TTC549 (cell line): Measurements from ENCODE around the gene TAOK2.
"Not testable (repeated sequence)": the region's sequence is repeated elsewhere in the genome, so short reads cannot be mapped to it uniquely, and the experiment has no call there.

ENCODE experiments used
- FAIRE-seq: peaks from 2 replicates; lab custom pipeline; 2012; peaks lifted over from hg19 to GRCh38; lab: Jason Lieb, UNC

Gene TAOK2

GRCh38 chr16:30004811-30005242 is 31.2 kb downstream of the TAOK2 start:
- no peak for FAIRE-seq

- FAIRE-seq = no peak
Measured at GRCh38 chr16:30005341-30006094, 31.9 kb downstream of the TAOK2 start.

DNA sequence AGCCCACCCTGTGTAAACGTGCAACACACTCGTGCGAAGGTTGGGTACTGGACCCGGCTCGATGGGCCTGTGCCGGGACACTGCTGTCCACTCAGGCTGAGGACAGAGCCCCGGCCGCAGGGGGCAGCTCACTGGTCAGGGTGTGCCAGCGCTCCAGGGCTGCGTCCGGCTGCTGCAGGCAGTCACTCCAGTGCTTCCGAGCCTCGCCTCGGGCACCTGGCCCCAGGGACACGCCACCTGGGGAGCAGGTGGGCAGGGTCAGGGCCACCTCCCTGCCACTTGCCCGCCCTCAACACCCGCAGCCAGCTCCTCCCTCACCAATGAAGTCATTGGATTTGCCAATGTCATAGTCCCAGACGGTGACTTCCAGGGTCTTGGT is 32.4 kb downstream of the TAOK2 start:
- FAIRE-seq = no peak

- FAIRE-seq = no peak
Measured at GRCh38 chr16:30006659-30007377, 33.1 kb downstream of the TAOK2 start.

- no peak for FAIRE-seq
Measured at GRCh38 chr16:30007378-30007895, 33.8 kb downstream of the TAOK2 start.

- FAIRE-seq = no peak
Measured at GRCh38 chr16:30009085-30009862, 35.6 kb downstream of the TAOK2 start.

GRCh38 chr16:30009990-30010843 is 36.5 kb downstream of the TAOK2 start:
- FAIRE-seq = no peak

GRCh38 chr16:30010844-30011713 is 37.4 kb downstream of the TAOK2 start, which contains the start of gene DOC2A:
TSS of gene DOC2A (minus strand) at chr16:30011027. CDS start at chr16:30010222, 805 bp downstream.
- FAIRE-seq = no peak

GRCh38 chr16:30011714-30012504 is 38.2 kb downstream of the TAOK2 start:
- no peak for FAIRE-seq

DNA sequence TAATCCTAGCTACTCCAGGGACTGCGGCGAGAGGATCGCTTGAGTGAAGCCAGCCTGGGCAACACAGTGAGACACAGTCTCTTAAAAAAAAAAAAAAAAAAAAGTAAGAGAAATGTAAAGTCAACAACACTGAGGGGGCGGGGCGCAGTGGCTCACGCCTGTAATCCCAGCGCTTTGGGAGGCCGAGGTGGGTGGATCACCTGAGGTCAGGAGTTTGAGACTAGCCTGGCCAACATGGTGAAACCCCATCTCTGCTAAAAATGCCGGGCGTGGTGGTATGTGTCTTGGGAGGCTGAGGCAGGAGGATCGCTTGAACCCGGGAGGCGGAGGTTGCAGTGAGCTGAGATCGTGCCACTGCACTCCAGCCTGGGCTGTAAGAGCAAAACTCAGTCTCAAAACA is 38.9 kb downstream of the TAOK2 start:
- not testable (repeated sequence) for FAIRE-seq

GRCh38 chr16:30015450-30015849 is 41.8 kb downstream of the TAOK2 start:
- FAIRE-seq = not testable (repeated sequence)

- no peak for FAIRE-seq
Measured at GRCh38 chr16:30016555-30017276, 43.0 kb downstream of the TAOK2 start.

DNA sequence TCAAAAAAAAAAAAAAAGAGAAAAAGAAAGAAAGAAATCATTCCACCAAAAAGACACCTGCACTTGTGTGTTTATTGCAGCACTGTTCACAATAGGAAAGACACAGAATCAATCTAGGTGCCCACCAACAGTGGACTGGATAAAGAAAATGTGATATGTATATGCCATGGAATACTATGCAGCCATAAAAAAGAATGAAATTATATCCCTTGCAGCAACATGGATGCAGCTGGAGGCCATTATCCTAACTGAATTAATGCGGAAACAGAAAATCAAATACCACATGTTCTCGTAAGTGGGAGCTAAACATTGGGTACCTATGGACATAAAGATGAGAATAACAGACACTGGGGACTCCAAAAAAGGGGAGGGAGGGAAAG is 43.6 kb downstream of the TAOK2 start:
- FAIRE-seq = no peak

- not testable (repeated sequence) for FAIRE-seq
Measured at GRCh38 chr16:30017937-30018336, 44.3 kb downstream of the TAOK2 start.

DNA sequence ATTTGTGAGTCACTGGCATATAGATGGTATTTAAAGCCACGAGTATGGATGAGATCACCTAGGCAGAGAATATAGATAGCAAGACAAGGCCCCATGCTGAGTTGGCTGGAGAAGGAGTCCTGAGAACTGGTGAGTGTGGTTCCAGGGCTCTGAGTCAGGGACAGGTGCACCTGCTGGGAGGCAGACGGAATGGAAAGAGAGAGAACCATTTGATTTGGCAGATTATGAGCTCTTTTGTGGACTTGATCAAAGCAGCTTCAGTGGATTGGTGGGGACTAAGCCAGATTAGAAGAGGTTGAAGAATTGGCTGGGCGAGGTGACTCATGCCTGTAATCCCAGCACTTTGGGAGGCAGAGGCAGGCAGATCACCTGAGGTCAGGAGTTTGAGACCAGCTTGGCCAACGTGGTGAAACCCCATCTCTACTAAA is 45.1 kb downstream of the TAOK2 start:
- FAIRE-seq = no peak

DNA sequence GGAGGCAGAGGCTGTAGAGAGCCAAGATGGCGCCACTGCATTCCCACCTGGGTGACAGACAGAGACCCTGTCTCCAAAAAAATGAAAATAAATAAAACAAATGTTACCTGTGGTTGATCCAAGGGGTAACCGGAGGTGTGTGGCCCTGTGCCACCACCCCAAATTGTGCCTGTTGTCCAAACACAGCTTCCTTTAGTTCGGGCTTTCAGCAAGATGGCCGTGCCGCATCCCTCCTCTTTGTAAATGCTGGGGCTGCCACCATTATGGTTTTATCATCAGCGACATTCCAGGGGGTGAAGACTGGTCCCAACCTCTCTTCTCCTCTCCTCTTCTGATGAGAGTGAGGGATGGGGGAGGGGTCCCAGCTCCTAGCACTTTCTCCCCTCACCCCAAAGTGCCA is 49.2 kb downstream of the TAOK2 start, which contains the start of gene C16orf92:
Gene C16orf92 (plus strand): TSS at position 312 of the 400 bp plus-strand sequence. CDS start 143 bp downstream, outside the sequence.
- no peak for FAIRE-seq

DNA sequence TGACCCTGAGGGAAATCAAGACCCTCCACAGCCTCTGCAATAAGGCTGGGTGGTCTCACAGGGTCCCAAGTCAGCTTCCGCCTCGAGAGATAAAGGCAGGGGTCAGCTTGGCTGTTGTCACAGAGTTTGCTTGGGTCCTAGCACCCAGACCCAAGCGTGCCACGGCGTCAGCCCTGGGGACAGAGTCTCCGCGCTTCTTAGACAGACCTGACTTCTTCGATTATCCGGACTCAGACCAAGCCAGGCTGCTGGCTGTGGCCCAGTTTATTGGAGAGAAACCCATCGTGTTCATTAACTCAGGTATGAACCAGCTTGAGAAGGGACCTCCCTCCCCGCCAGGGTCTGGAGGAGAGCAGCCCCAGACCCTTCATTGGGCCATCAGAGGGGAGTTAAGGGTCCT is 49.9 kb downstream of the TAOK2 start:
- FAIRE-seq = no peak

DNA sequence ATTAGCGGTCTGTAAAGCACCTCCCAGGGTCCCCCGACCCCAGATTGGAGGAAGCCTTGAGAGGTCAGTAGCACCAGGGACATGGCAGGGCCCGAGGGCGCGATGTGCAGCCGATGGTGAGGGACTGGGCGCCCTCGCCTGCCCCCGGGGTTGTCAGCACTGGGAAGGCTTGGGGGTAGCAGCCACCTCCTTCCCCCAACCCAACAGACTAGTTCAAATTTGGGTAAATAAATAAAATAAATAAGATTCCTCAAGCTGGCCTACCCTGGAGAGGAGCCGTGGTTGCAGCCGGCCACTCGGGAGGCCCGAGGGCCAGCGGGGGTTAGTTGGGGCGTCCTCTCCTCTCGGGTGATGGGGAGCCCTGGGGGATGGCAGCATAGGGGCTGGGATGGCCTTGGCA is 50.8 kb downstream of the TAOK2 start:
- FAIRE-seq = no peak

DNA sequence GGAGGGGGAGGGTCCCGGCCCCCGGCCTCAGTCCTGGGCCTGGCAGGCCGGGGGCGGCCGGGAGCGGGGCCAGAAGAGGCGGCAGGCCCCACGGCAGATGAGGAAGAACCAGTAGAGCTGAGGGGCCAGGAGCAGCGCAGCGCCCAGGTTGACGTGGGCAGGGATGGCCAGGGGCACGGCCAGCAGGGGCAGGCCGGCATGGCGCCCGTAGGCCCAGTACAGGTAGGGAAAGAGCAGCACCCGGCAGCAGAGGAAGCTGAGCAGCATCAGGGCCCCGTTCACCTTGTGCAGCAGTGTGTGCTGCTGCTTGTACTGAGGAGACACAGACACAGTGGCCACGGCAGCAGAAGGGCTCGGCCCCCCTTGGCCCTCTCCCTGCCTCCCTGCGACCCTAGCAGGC is 51.5 kb downstream of the TAOK2 start:
- no peak for FAIRE-seq
